PC-3 (cell line): ENCODE data around the gene CHD6. TPM values are rescaled to one million over a fixed set of nuclear protein-coding genes. Genes with fewer than 3 reads are reported as not detected.
A peak's percentile ranks its signal among the peaks of the same experiment; 100 is the strongest.

Source experiments
- ATAC-seq: fragments of 200-7000 bp; cut with Tn5 transposase; 2 replicates; pipeline ENCODE4 v1.9.1; 2020; ENCODE audit warnings: mild to moderate bottlenecking, moderate library complexity
- BruUV-seq: library from RNA; stranded (reverse); fragments of 400-500 nt; replicated peaks from 2 replicates; lab custom pipeline; 2021; lab: Mats Ljungman, UMichigan
- CTCF ChIA-PET: fragments of 300-600 bp; sonication (Branson Sonifier 250); formaldehyde crosslinking; loops from one replicate; lab custom pipeline; 2022; ENCODE audit warnings: antibody characterized with exemption; lab: Charles Lee
- POLR2A ChIA-PET: fragments of 300-600 bp; sonication (Branson Sonifier 250); formaldehyde crosslinking; loops from one replicate; lab custom pipeline; 2022; ENCODE audit warnings: antibody characterized with exemption; ENCODE audit not compliant: unreplicated experiment; lab: Charles Lee
- DNase-seq: peaks from one replicate; pipeline ENCODE4 v3.0.0-alpha.2; 2015
- H2AFZ ChIP-seq: fragments of 300-600 bp; sonication (generic); 2 replicates; pipeline ENCODE4 v1.6.0; 2016; ENCODE audit warnings: antibody characterized with exemption, low read length
- H3F3A ChIP-seq: fragments of 300-600 bp; sonication (generic); one replicate; pipeline ENCODE4 v1.6.0; 2017; ENCODE audit warnings: antibody characterized with exemption, low read length, control low read depth, mild to moderate bottlenecking; ENCODE audit not compliant: unreplicated experiment
- H3K27ac ChIP-seq: fragments of 300-600 bp; sonication (generic); 2 replicates; pipeline ENCODE4 v1.5.1; 2016; ENCODE audit warnings: mild to moderate bottlenecking, low read length
- H3K27me3 ChIP-seq: fragments of 300-600 bp; sonication (generic); 2 replicates; pipeline ENCODE4 v1.6.1; 2016; ENCODE audit warnings: low read length, mixed read lengths
- H3K36me3 ChIP-seq: fragments of 300-600 bp; sonication (generic); 2 replicates; pipeline ENCODE4 v1.6.1; 2016; ENCODE audit warnings: low read depth, mixed run types, low read length, mixed read lengths
- H3K4me1 ChIP-seq: fragments of 300-600 bp; sonication (generic); 2 replicates; pipeline ENCODE4 v1.5.1; 2016; ENCODE audit warnings: low read length; ENCODE audit not compliant: insufficient read depth
- H3K4me2 ChIP-seq: fragments of 300-600 bp; sonication (generic); 2 replicates; pipeline ENCODE4 v1.6.0; 2016; ENCODE audit warnings: low read length
- H3K4me3 ChIP-seq: fragments of 300-600 bp; sonication (generic); 2 replicates; pipeline ENCODE4 v1.5.1; 2016; ENCODE audit warnings: mild to moderate bottlenecking, low read length, mixed read lengths
- H3K79me2 ChIP-seq: fragments of 300-600 bp; sonication (generic); 2 replicates; pipeline ENCODE4 v1.6.1; 2017; ENCODE audit warnings: low read length, mixed read lengths
- H3K9ac ChIP-seq: fragments of 300-600 bp; sonication (generic); 2 replicates; pipeline ENCODE4 v1.6.0; 2016; ENCODE audit warnings: mild to moderate bottlenecking, low read length
- H3K9me2 ChIP-seq: fragments of 300-600 bp; sonication (generic); replicated peaks from 2 replicates; pipeline ENCODE4 v1.6.1; 2016; ENCODE audit warnings: mixed run types, low read length, mixed read lengths
- H3K9me3 ChIP-seq: fragments of 300-600 bp; sonication (generic); 2 replicates; pipeline ENCODE4 v1.6.1; 2016; ENCODE audit warnings: low read length, mixed read lengths
- H4K20me1 ChIP-seq: fragments of 300-600 bp; sonication (generic); 2 replicates; pipeline ENCODE4 v1.6.1; 2016; ENCODE audit warnings: low read length, mixed read lengths
- CTCF ChIP-seq: fragments of 300-600 bp; sonication (generic); conservative IDR thresholded peaks from 2 replicates; pipeline ENCODE4 v1.5.1; 2017; ENCODE audit warnings: antibody characterized with exemption, low read depth, mild to moderate bottlenecking, low read length
- EZH2 ChIP-seq: fragments of 300-600 bp; sonication (generic); IDR thresholded peaks from one replicate; pipeline ENCODE4 v1.6.1; 2017; ENCODE audit warnings: antibody characterized with exemption, mild to moderate bottlenecking, low read length; ENCODE audit not compliant: unreplicated experiment
- EZH2phosphoT487 ChIP-seq: fragments of 300-600 bp; sonication (generic); IDR thresholded peaks from 2 replicates; pipeline ENCODE4 v1.6.1; 2018; ENCODE audit warnings: mild to moderate bottlenecking, antibody characterized with exemption, low read length, borderline replicate concordance
- intact Hi-C: fragments of 100-400 bp; cut with micrococcal nuclease; formaldehyde crosslinking; loops from 2 replicates; pipeline ENCODE4 v1.9.0; 2023
- total RNA-seq: library from RNA; depleted of rRNA; stranded (reverse); fragments of >200 nt; gene quantifications from 2 replicates; pipeline ENCODE4 v1.2.3, GENCODE V29; 2014

CHD6 gene
- total RNA-seq, 1 experiment from 2014 or later = 19.5 TPM

- no peak overlapping the region for H3K27ac ChIP-seq
- H3K9me3 ChIP-seq = no peaks in the 10 kb centered on the region
- no peak overlapping the region for H3K9ac ChIP-seq
- POLR2A ChIA-PET = interaction anchor here (0.6 kb wide), 1 partner anchor 41 kb away, joined by 5 read pairs; no protein-coding TSS in a partner anchor
- H2AFZ ChIP-seq = no peak overlapping the region
- DNase-seq (peak; percentile 54), ATAC-seq (peak; percentile 42; the same call in 1 of the 2 replicates)
- no peaks in the 10 kb centered on the region for H3K27me3 ChIP-seq
- no TSS peak for BruUV-seq
- CTCF ChIA-PET = no interaction called here
- no peak overlapping the region for H3K4me2 ChIP-seq
- intact Hi-C loops = no loop called here
- peaks cover 14% of the 10 kb centered on the region; the same call in 1 of the 2 replicates for H3K36me3 ChIP-seq
- TF ChIP-seq CTCF (no peak), EZH2phosphoT487 (no peak), EZH2 (no peak)
- no peaks in the 10 kb centered on the region for H4K20me1 ChIP-seq
- no peaks in the 10 kb centered on the region for H3K9me2 ChIP-seq
- H3K4me3 ChIP-seq = no peak overlapping the region
- H3F3A ChIP-seq = no peaks in the 10 kb centered on the region
- peaks cover 9% of the 10 kb centered on the region for H3K4me1 ChIP-seq
- no peaks in the 10 kb centered on the region for H3K79me2 ChIP-seq
Measured at GRCh38 chr20:41428285-41428684, 189.9 kb downstream of the CHD6 start.

GRCh38 chr20:41427833-41428232 is 190.3 kb downstream of the CHD6 start:
- Histone ChIP-seq H3F3A (no peaks in the 10 kb centered on the region), H3K79me2 (no peaks in the 10 kb centered on the region), H2AFZ (no peak overlapping the region), H3K4me1 (peaks cover 9% of the 10 kb centered on the region), H3K27me3 (no peaks in the 10 kb centered on the region), H3K9me2 (no peaks in the 10 kb centered on the region), H3K27ac (no peak overlapping the region), H3K36me3 (peaks cover 17% of the 10 kb centered on the region), H3K9ac (no peak overlapping the region), H3K9me3 (no peaks in the 10 kb centered on the region), H3K4me3 (no peak overlapping the region), H3K4me2 (no peak overlapping the region), H4K20me1 (no peaks in the 10 kb centered on the region)
- CTCF ChIA-PET = no interaction called here
- ATAC-seq (no peak), DNase-seq (no peak)
- no peak for TF ChIP-seq EZH2
- TF ChIP-seq EZH2phosphoT487 = no peak
- TF ChIP-seq CTCF = no peak
- no TSS peak for BruUV-seq
- POLR2A ChIA-PET = interaction anchor here (0.6 kb wide), 1 partner anchor 41 kb away, joined by 5 read pairs; no protein-coding TSS in a partner anchor
- intact Hi-C loops = no loop called here

GRCh38 chr20:41426976-41427375 is 191.2 kb downstream of the CHD6 start:
- ChIA-PET CTCF (no interaction called here), POLR2A (no interaction called here)
- intact Hi-C loops = no loop called here
- H3K36me3 ChIP-seq = peaks cover 22% of the 10 kb centered on the region
- peaks cover 9% of the 10 kb centered on the region for H3K4me1 ChIP-seq
- no peaks in the 10 kb centered on the region for H3K9me2 ChIP-seq
- TF ChIP-seq CTCF (no peak), EZH2phosphoT487 (no peak), EZH2 (no peak)
- H3K79me2 ChIP-seq = no peaks in the 10 kb centered on the region
- H3F3A ChIP-seq = no peaks in the 10 kb centered on the region
- H3K9ac ChIP-seq = no peak overlapping the region
- ATAC-seq (no peak), DNase-seq (no peak)
- H3K9me3 ChIP-seq = no peaks in the 10 kb centered on the region
- BruUV-seq = no TSS peak
- no peak overlapping the region for H3K4me3 ChIP-seq
- H3K27me3 ChIP-seq = no peaks in the 10 kb centered on the region
- no peak overlapping the region for H3K4me2 ChIP-seq
- no peak overlapping the region for H2AFZ ChIP-seq
- H3K27ac ChIP-seq = no peak overlapping the region
- no peaks in the 10 kb centered on the region for H4K20me1 ChIP-seq
